BJ (cell line): ENCODE measurements around the gene MED28. TPM values are rescaled to one million over a fixed set of nuclear protein-coding genes. Genes with fewer than 3 reads are reported as not detected.

ENCODE experiments used
- CTCF ChIA-PET: fragments of 350-600 bp; formaldehyde crosslinking; extraction: SDS; loops from one replicate; lab custom pipeline; 2021; ENCODE audit warnings: antibody characterized with exemption, inconsistent platforms; lab: Yijun Ruan, JAX
- POLR2A ChIA-PET: fragments of 300-600 bp; sonication (Branson Sonifier 250); formaldehyde crosslinking; extraction: SDS; loops from one replicate; lab custom pipeline; 2021; ENCODE audit warnings: antibody characterized with exemption; lab: Charles Lee
- DNase-seq: peaks from one replicate; pipeline ENCODE4 v3.0.0-alpha.2; 2011; ENCODE audit warnings: low read depth
- H3K27me3 ChIP-seq: 2 replicates; pipeline ENCODE4 v1.6.0; 2011; ENCODE audit warnings: low read length; ENCODE audit not compliant: control insufficient read depth, insufficient read depth
- H3K36me3 ChIP-seq: 2 replicates; pipeline ENCODE4 v1.5.1; 2011; ENCODE audit warnings: low read length; ENCODE audit not compliant: control insufficient read depth, insufficient read depth
- H3K4me3 ChIP-seq: 2 replicates; pipeline ENCODE4 v1.5.1; 2011; ENCODE audit warnings: low read depth, mild to moderate bottlenecking, control low read depth, low read length
- polyA plus RNA-seq: library from polyadenylated mRNA; depleted of rRNA; stranded (reverse); fragments of >200 nt; gene quantifications from 2 replicates; pipeline ENCODE4 v1.2.3, GENCODE V29; 2011
- TF ChIP-seq, protein P1 (sequence below): IDR thresholded peaks from 2 replicates; pipeline ENCODE4 v1.5.1; 2011; ENCODE audit warnings: low read depth, mild to moderate bottlenecking, control low read depth, inconsistent platforms, low read length, moderate library complexity; ENCODE audit not compliant: insufficient read depth

Gene MED28
- polyA plus RNA-seq, 1 experiment = 9.0 TPM

- TF ChIP-seq, protein P1, sequence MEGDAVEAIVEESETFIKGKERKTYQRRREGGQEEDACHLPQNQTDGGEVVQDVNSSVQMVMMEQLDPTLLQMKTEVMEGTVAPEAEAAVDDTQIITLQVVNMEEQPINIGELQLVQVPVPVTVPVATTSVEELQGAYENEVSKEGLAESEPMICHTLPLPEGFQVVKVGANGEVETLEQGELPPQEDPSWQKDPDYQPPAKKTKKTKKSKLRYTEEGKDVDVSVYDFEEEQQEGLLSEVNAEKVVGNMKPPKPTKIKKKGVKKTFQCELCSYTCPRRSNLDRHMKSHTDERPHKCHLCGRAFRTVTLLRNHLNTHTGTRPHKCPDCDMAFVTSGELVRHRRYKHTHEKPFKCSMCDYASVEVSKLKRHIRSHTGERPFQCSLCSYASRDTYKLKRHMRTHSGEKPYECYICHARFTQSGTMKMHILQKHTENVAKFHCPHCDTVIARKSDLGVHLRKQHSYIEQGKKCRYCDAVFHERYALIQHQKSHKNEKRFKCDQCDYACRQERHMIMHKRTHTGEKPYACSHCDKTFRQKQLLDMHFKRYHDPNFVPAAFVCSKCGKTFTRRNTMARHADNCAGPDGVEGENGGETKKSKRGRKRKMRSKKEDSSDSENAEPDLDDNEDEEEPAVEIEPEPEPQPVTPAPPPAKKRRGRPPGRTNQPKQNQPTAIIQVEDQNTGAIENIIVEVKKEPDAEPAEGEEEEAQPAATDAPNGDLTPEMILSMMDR = no peak
- Histone ChIP-seq H3K4me3 (no peak overlapping the region), H3K27me3 (no peaks in the 10 kb centered on the region), H3K36me3 (no peaks in the 10 kb centered on the region)
- DNase-seq = no peak
- CTCF ChIA-PET = no interaction called here
- POLR2A ChIA-PET = no interaction called here
Observed at GRCh38 chr4:17665346-17665745, 50.9 kb downstream of the MED28 start.

DNA sequence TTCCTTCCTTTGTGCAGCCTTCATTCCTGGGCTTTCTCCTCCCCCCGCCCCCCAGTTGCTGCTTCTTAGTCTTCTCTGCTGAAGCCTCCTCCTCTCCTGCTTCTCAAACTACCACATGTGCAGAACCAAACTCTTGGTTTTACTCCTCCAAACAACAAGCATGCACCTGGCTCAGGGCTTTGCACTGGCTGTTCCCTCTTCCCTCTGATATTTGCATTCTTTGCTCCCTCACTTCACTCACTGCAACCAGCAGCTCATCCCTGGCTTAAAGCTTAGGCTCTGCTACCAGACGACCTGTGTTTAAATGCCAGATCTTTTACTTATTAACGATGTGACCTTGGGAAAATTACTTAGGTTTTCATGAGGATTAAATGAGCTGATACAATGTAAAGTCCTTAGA lies 51.4 kb downstream of the MED28 start:
- POLR2A ChIA-PET = no interaction called here
- Histone ChIP-seq H3K4me3 (no peak overlapping the region), H3K36me3 (no peaks in the 10 kb centered on the region), H3K27me3 (no peaks in the 10 kb centered on the region)
- CTCF ChIA-PET = no interaction called here
- TF ChIP-seq, protein P1 = no peak
- no peak for DNase-seq

GRCh38 chr4:17667253-17667652 lies 52.8 kb downstream of the MED28 start:
- ChIA-PET POLR2A (no interaction called here), CTCF (no interaction called here)
- Histone ChIP-seq H3K36me3 (no peaks in the 10 kb centered on the region), H3K4me3 (no peak overlapping the region), H3K27me3 (no peaks in the 10 kb centered on the region; the same call in 1 of the 2 replicates)
- no peak for DNase-seq
- TF ChIP-seq, protein P1 = no peak

GRCh38 chr4:17667653-17668201 lies 53.3 kb downstream of the MED28 start:
- ChIA-PET CTCF (no interaction called here), POLR2A (no interaction called here)
- Histone ChIP-seq H3K27me3 (no peaks in the 10 kb centered on the region; the same call in 1 of the 2 replicates), H3K36me3 (no peaks in the 10 kb centered on the region), H3K4me3 (no peak overlapping the region)
- DNase-seq = no peak
- TF ChIP-seq, protein P1 = no peak

DNA sequence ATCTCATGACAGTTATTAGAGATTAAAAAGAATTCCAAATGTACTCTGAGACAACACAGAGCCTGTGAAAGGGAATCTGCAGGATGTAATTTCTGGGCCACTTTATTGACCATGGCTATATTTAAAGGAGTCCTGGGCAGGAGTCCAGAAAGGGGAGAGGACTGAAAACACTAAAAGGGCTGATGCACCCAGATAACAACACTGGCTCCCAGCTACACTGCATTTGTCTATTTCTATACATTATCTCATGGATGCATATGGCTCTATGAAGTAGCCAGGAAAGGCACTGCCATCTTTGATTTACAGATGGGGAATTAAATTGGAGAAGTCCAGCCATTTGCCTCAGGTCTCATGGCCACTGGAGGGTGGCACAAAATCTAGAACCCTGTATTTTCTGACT lies 56.0 kb downstream of the MED28 start:
- CTCF ChIA-PET = no interaction called here
- Histone ChIP-seq H3K27me3 (no peaks in the 10 kb centered on the region; the same call in 1 of the 2 replicates), H3K4me3 (no peak overlapping the region), H3K36me3 (no peaks in the 10 kb centered on the region)
- no peak for DNase-seq
- TF ChIP-seq, protein P1 = no peak
- POLR2A ChIA-PET = no interaction called here
